ACC112 (cell line): ENCODE measurements around the gene BST2.
A peak's percentile ranks its signal among the peaks of the same experiment; 100 is the strongest.

ENCODE experiments used
- H2AFZ ChIP-seq: fragments of 200-600 bp; sonication (generic); one replicate; pipeline ENCODE4 v1.6.0; 2017; ENCODE audit warnings: antibody characterized with exemption, low read length; ENCODE audit not compliant: unreplicated experiment
- H3K27ac ChIP-seq: fragments of 200-600 bp; sonication (generic); 2 replicates; pipeline ENCODE4 v1.5.1; 2014; ENCODE audit warnings: low read depth, mild to moderate bottlenecking, antibody characterized with exemption, low read length, moderate library complexity
- H3K27me3 ChIP-seq: fragments of 200-600 bp; sonication (generic); 2 replicates; pipeline ENCODE4 v1.6.1; 2014; ENCODE audit warnings: mild to moderate bottlenecking, antibody characterized with exemption, low read length, moderate library complexity, mixed read lengths; ENCODE audit not compliant: insufficient read depth
- H3K36me3 ChIP-seq: fragments of 200-600 bp; sonication (generic); 2 replicates; pipeline ENCODE4 v1.6.1; 2016; ENCODE audit warnings: mild to moderate bottlenecking, antibody characterized with exemption, low read length, moderate library complexity, mixed read lengths; ENCODE audit not compliant: insufficient read depth
- H3K4me1 ChIP-seq: fragments of 200-600 bp; sonication (generic); one replicate; pipeline ENCODE4 v1.6.1; 2016; ENCODE audit warnings: low read length, mixed read lengths; ENCODE audit not compliant: insufficient read depth, unreplicated experiment, control insufficient read depth
- H3K4me3 ChIP-seq: fragments of 200-600 bp; sonication (generic); 2 replicates; pipeline ENCODE4 v1.5.1; 2014; ENCODE audit warnings: mild to moderate bottlenecking, low read depth, low read length
- H3K79me2 ChIP-seq: fragments of 200-600 bp; sonication (generic); one replicate; pipeline ENCODE4 v1.6.0; 2016; ENCODE audit warnings: low read length; ENCODE audit not compliant: control insufficient read depth, unreplicated experiment, insufficient read depth

The BST2 gene

GRCh38 chr19:17436094-17436873 lies 30.9 kb upstream of the BST2 start:
- Histone ChIP-seq H3K4me1 (no peaks in the 10 kb centered on the region), H3K36me3 (no peaks in the 10 kb centered on the region), H2AFZ (no peak overlapping the region), H3K27me3 (no peaks in the 10 kb centered on the region), H3K27ac (no peak overlapping the region), H3K4me3 (no peak overlapping the region), H3K79me2 (no peaks in the 10 kb centered on the region)

- no peaks in the 10 kb centered on the region for H3K27me3 ChIP-seq
- H3K4me3 ChIP-seq: no peak overlapping the region
- H3K79me2 ChIP-seq: no peaks in the 10 kb centered on the region
- H3K27ac ChIP-seq: no peak overlapping the region
- H3K4me1 ChIP-seq: no peaks in the 10 kb centered on the region
- H2AFZ ChIP-seq: no peak overlapping the region
- H3K36me3 ChIP-seq: no peaks in the 10 kb centered on the region
Observed at GRCh38 chr19:17435218-17435617, 29.8 kb upstream of the BST2 start.

- Histone ChIP-seq H3K79me2 (no peaks in the 10 kb centered on the region), H3K27ac (no peak overlapping the region), H3K4me1 (no peaks in the 10 kb centered on the region), H2AFZ (no peak overlapping the region), H3K4me3 (no peak overlapping the region), H3K27me3 (no peaks in the 10 kb centered on the region), H3K36me3 (no peaks in the 10 kb centered on the region)
Observed at GRCh38 chr19:17431417-17431816, 26.0 kb upstream of the BST2 start.

GRCh38 chr19:17429641-17430113 lies 24.2 kb upstream of the BST2 start:
- no peaks in the 10 kb centered on the region for H3K4me1 ChIP-seq
- H3K27me3 ChIP-seq: no peaks in the 10 kb centered on the region
- no peak overlapping the region for H3K27ac ChIP-seq
- H3K4me3 ChIP-seq: no peak overlapping the region
- no peaks in the 10 kb centered on the region for H3K36me3 ChIP-seq
- H3K79me2 ChIP-seq: no peaks in the 10 kb centered on the region
- H2AFZ ChIP-seq: no peak overlapping the region

GRCh38 chr19:17424743-17425365 lies 19.4 kb upstream of the BST2 start:
- Histone ChIP-seq H2AFZ (no peak overlapping the region), H3K36me3 (no peaks in the 10 kb centered on the region), H3K4me3 (no peak overlapping the region), H3K27ac (no peak overlapping the region), H3K27me3 (no peaks in the 10 kb centered on the region), H3K4me1 (no peaks in the 10 kb centered on the region), H3K79me2 (no peaks in the 10 kb centered on the region)

GRCh38 chr19:17423429-17424208 lies 18.2 kb upstream of the BST2 start:
- H3K79me2 ChIP-seq: no peaks in the 10 kb centered on the region
- H3K27me3 ChIP-seq: no peaks in the 10 kb centered on the region
- H2AFZ ChIP-seq: no peak overlapping the region
- H3K36me3 ChIP-seq: no peaks in the 10 kb centered on the region
- H3K27ac ChIP-seq: no peak overlapping the region
- H3K4me3 ChIP-seq: no peak overlapping the region
- peaks cover 5% of the 10 kb centered on the region for H3K4me1 ChIP-seq

GRCh38 chr19:17421942-17422341 lies 16.5 kb upstream of the BST2 start:
- H3K4me1 ChIP-seq: peaks cover 5% of the 10 kb centered on the region
- H3K27ac ChIP-seq: no peak overlapping the region
- no peaks in the 10 kb centered on the region for H3K27me3 ChIP-seq
- H3K4me3 ChIP-seq: no peak overlapping the region
- no peaks in the 10 kb centered on the region for H3K36me3 ChIP-seq
- no peak overlapping the region for H2AFZ ChIP-seq
- no peaks in the 10 kb centered on the region for H3K79me2 ChIP-seq

- H3K79me2 ChIP-seq: no peaks in the 10 kb centered on the region
- H3K27ac ChIP-seq: no peak overlapping the region
- H3K4me3 ChIP-seq: peak overlapping the region; percentile 93
- H3K27me3 ChIP-seq: no peaks in the 10 kb centered on the region
- H3K36me3 ChIP-seq: no peaks in the 10 kb centered on the region
- H3K4me1 ChIP-seq: peaks cover 5% of the 10 kb centered on the region
- H2AFZ ChIP-seq: peak overlapping the region; percentile 47
Observed at GRCh38 chr19:17420475-17420924, 15.1 kb upstream of the BST2 start.

GRCh38 chr19:17419621-17420474 lies 14.4 kb upstream of the BST2 start, which contains the start of gene MVB12A:
MVB12A (plus strand) TSS chr19:17420047; CDS start chr19:17420136, 89 bp downstream.
- Histone ChIP-seq H3K4me3 (peak within 1 kb of the TSS; percentile 93), H3K27me3 (no peaks in the 10 kb centered on the region), H2AFZ (peak within 1 kb of the TSS; percentile 87), H3K4me1 (peaks cover 5% of the 10 kb centered on the region), H3K27ac (peak within 1 kb of the TSS; percentile 75), H3K36me3 (no peaks in the 10 kb centered on the region), H3K79me2 (no peaks in the 10 kb centered on the region)

- no peaks in the 10 kb centered on the region for H3K27me3 ChIP-seq
- peak overlapping the region; percentile 75 for H3K27ac ChIP-seq
- H3K4me1 ChIP-seq: peaks cover 5% of the 10 kb centered on the region
- H3K79me2 ChIP-seq: no peaks in the 10 kb centered on the region
- peak overlapping the region; percentile 87 for H2AFZ ChIP-seq
- H3K36me3 ChIP-seq: no peaks in the 10 kb centered on the region
- peak overlapping the region; percentile 93 for H3K4me3 ChIP-seq
Observed at GRCh38 chr19:17419154-17419620, 13.8 kb upstream of the BST2 start.
